Left lung (tissue), 10 donors: ENCODE results near the gene PPFIA2. TPM values are rescaled to one million over a fixed set of nuclear protein-coding genes. Genes with fewer than 3 reads are reported as not detected.

Source experiments
- ATAC-seq: fragments of 200-7000 bp; cut with Tn5 transposase; one replicate; pipeline ENCODE4 v1.9.1; 2020; ENCODE audit warnings: moderate library complexity
- DNase-seq, 4 donors: peaks; one replicate each; pipeline ENCODE4 v3.0.0-alpha.2; 2013 to 2020
- H3K27ac ChIP-seq, 2 donors: fragments of 200-600 bp; sonication (generic) in 1 of 2; one replicate each; pipeline versions ENCODE4 v1.5.0 to v1.8.0; 2020 to 2021
- H3K27me3 ChIP-seq, 2 donors: fragments of 200-600 bp; sonication (generic) in 1 of 2; one replicate each; pipeline versions ENCODE4 v1.5.0 to v1.8.0; 2020 to 2021
- H3K36me3 ChIP-seq, 2 donors: fragments of 200-600 bp; sonication (generic) in 1 of 2; one replicate each; pipeline versions ENCODE4 v1.5.0 to v1.8.0; 2020 to 2021
- H3K4me1 ChIP-seq, 2 donors: fragments of 200-600 bp; one replicate each; pipeline ENCODE4 v1.8.0; 2021
- H3K4me3 ChIP-seq, 2 donors: fragments of 200-600 bp; sonication (generic) in 1 of 2; one replicate each; pipeline versions ENCODE4 v1.5.0 to v1.8.0; 2020 to 2021; ENCODE audit warnings: mild to moderate bottlenecking in 1 of 2
- H3K9me3 ChIP-seq, 2 donors: fragments of 200-600 bp; sonication (generic) in 1 of 2; one replicate each; pipeline versions ENCODE4 v1.5.0 to v1.8.0; 2020 to 2021
- intact Hi-C, 2 donors: fragments of 100-400 bp; cut with DNase I; formaldehyde crosslinking; loops; one replicate each; pipeline versions ENCODE4 v1.11.2 to v1.14.2; 2022
- polyA plus RNA-seq, 6 donors: library from polyadenylated mRNA; unstranded; fragments of 120-200 nt; gene quantifications; one replicate each; pipeline ENCODE4 v1.2.1, GENCODE V29; 2013; ENCODE audit not compliant: insufficient read length in 6 of 6
- total RNA-seq, 2 donors: library from RNA; stranded (reverse); fragmentation: NEBNext Ultra II Directional; extraction: Animal tissue kit (Norgen Biotek cat#: 25700); gene quantifications; one replicate each; pipeline ENCODE4 v1.2.1, GENCODE V29; 2021
- TF ChIP-seq, protein P1 (sequence below), 2 donors: fragments of 200-600 bp; sonication (generic) in 1 of 2; IDR thresholded peaks; one replicate each; pipeline versions ENCODE4 v1.5.0 to v1.8.0; 2021; ENCODE audit warnings: antibody characterized with exemption in 2 of 2
- donor health status: DM: no; HTN: yes; CAD: no.
- donor health status: DM: no; HTN: no; CAD: no.

The PPFIA2 gene
- total and polyA plus RNA-seq, 8 donors: 1.1 to 3.5 (median 1.9) TPM

- H3K9me3 ChIP-seq: no peaks in the 10 kb centered on the region
- no peak overlapping the region for H3K4me3 ChIP-seq
- intact Hi-C loops: no loop called here
- no peaks in the 10 kb centered on the region for H3K27me3 ChIP-seq
- no peak overlapping the region for H3K27ac ChIP-seq
- H3K4me1 ChIP-seq: no peaks in the 10 kb centered on the region
- no peaks in the 10 kb centered on the region for H3K36me3 ChIP-seq
- no peak for DNase-seq
- ATAC-seq: no peak
- TF ChIP-seq, protein P1, sequence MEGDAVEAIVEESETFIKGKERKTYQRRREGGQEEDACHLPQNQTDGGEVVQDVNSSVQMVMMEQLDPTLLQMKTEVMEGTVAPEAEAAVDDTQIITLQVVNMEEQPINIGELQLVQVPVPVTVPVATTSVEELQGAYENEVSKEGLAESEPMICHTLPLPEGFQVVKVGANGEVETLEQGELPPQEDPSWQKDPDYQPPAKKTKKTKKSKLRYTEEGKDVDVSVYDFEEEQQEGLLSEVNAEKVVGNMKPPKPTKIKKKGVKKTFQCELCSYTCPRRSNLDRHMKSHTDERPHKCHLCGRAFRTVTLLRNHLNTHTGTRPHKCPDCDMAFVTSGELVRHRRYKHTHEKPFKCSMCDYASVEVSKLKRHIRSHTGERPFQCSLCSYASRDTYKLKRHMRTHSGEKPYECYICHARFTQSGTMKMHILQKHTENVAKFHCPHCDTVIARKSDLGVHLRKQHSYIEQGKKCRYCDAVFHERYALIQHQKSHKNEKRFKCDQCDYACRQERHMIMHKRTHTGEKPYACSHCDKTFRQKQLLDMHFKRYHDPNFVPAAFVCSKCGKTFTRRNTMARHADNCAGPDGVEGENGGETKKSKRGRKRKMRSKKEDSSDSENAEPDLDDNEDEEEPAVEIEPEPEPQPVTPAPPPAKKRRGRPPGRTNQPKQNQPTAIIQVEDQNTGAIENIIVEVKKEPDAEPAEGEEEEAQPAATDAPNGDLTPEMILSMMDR (IDR thresholded peaks at IDR 0.05): no peak
These were observed 294.0 kb downstream of the PPFIA2 start for GRCh38 chr12:81465191-81465590.

DNA sequence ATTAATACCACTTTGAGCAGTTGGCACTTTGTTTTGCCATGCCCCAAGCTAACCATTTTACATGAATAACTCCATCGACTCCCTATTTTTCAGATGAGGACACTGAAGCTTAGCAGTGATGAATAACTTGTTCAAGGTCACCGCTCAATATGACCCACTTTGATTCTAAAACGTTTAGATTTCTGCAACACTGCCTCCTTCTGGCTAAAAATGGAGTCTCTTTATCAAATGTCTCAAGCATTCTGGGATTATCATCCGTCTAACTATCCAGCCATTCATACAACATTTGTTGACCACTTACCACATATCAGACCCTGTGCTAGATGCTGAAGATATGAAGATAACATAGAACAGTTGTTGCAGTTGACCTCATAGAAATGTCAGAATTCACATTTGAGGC, 298.0 kb downstream of the PPFIA2 start:
- Histone ChIP-seq H3K27me3 (no peaks in the 10 kb centered on the region), H3K9me3 (no peaks in the 10 kb centered on the region), H3K36me3 (no peaks in the 10 kb centered on the region), H3K27ac (no peak overlapping the region), H3K4me3 (no peak overlapping the region), H3K4me1 (no peaks in the 10 kb centered on the region)
- intact Hi-C loops: no loop called here
- TF ChIP-seq, protein P1 (IDR thresholded peaks at IDR 0.05): no peak
- ATAC-seq (no peak), DNase-seq (no peak)

DNA sequence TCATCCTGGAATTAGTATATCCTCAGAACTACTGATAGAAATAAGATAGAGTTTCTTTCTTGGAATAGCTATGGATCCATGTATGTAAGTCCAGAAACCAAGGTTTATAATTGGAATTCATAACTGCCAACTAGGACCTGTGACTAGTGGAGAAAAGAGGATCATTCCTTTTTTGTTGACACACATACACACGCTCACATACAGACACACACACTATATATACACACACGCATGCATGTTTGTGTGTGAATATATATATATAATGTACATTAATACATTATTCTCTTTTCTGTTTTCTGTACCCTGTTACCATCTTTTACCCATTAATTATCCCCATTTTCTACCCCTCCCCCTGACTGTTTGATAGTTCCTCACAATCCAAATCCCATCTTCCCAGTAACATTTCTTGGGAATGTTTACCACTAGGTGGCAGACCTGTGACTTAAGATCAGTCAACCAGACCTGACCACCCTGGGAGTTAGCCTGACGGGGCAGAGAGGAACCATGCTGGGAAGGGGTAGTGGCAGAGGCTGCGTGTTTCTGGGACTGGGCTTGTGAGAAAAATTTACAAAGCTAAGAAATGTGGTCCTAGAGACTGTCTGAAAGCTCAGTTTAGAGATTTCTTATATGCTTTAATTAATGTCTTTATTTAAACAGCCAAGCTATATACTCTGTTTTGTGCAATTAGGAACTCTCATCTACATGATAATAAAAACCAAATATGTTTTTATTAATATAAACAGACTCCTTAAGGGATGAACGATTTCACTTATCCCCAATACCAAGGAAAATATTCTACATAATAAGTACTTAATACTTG, 308.0 kb downstream of the PPFIA2 start:
- ATAC-seq (peak; percentile 91), DNase-seq (peak in 3 of 4 donors; percentile 25 to 61 (median 34))
- TF ChIP-seq, protein P1 (IDR thresholded peaks at IDR 0.05): peak; percentile 41 to 46
- Histone ChIP-seq H3K9me3 (no peaks in the 10 kb centered on the region), H3K27me3 (no peaks in the 10 kb centered on the region), H3K4me3 (no peak overlapping the region), H3K4me1 (no peaks in the 10 kb centered on the region), H3K27ac (no peak overlapping the region), H3K36me3 (no peaks in the 10 kb centered on the region)
- intact Hi-C loops: loop anchor here in 1 of 2 donors (10.0 kb wide), 1 partner anchor 164 kb away; no protein-coding TSS in a partner anchor

DNA sequence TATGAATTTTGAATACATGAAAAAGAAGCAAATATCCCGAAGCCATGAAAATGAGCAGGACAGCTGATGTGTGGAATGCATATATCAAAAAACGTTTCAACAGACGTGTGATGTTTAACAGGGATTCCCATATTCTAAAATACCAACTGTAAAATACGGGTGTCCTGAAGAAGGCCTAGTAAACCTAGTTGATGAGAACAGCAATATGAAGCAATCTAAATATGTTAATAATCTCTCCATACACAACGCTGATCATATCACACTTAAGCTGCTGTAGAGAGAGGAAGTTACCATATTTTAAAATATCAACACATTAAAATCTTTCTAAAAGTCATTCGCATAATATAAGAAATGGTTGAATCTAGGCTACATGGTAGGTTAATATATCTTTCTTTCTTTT, 317.5 kb downstream of the PPFIA2 start:
- Histone ChIP-seq H3K4me1 (no peaks in the 10 kb centered on the region), H3K27ac (no peak overlapping the region), H3K9me3 (no peaks in the 10 kb centered on the region), H3K36me3 (no peaks in the 10 kb centered on the region), H3K27me3 (no peaks in the 10 kb centered on the region), H3K4me3 (no peak overlapping the region)
- intact Hi-C loops: no loop called here
- TF ChIP-seq, protein P1 (IDR thresholded peaks at IDR 0.05): no peak
- ATAC-seq (no peak), DNase-seq (no peak)

DNA sequence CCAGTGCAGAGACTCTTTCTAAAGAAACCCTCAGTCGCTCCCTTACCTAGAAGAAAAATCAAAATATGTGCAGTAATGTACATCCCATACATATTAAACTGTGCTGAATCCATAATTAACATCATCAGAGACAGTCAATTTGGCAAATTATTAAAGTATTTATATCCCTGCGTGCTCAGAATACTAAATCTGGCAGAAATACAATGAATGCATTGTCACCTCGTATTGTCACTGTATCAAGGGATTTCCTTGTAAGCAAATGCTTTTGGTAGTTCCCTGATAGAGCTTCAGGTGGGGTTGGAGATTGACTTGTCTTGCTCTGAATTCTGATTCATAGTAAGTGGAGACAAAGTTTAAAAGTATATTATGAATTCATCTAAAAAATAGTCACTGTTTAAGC, 319.1 kb downstream of the PPFIA2 start:
- Histone ChIP-seq H3K27ac (no peak overlapping the region), H3K36me3 (no peaks in the 10 kb centered on the region), H3K9me3 (no peaks in the 10 kb centered on the region), H3K4me3 (no peak overlapping the region), H3K4me1 (no peaks in the 10 kb centered on the region), H3K27me3 (no peaks in the 10 kb centered on the region)
- DNase-seq: no peak
- ATAC-seq: no peak
- TF ChIP-seq, protein P1 (IDR thresholded peaks at IDR 0.05): no peak
- intact Hi-C loops: no loop called here
